B cell (primary cell): Measurements from ENCODE around the gene HIGD2A. TPM values are rescaled to one million over a fixed set of nuclear protein-coding genes. Genes with fewer than 3 reads are reported as not detected.

Experiments
- ATAC-seq: fragments of 200-7000 bp; cut with Tn5 transposase; one replicate; pipeline ENCODE4 v1.10.0; 2021; ENCODE audit warnings: low read depth, mild to moderate bottlenecking, moderate number of reproducible peaks, moderate library complexity
- CTCF ChIA-PET: fragments of 350-600 bp; sonication (Branson Sonifier 250); formaldehyde crosslinking; loops from one replicate; lab custom pipeline; 2021; ENCODE audit warnings: antibody characterized with exemption, inconsistent platforms; lab: Charles Lee
- POLR2A ChIA-PET: fragments of 350-600 bp; sonication (Branson Sonifier 250); formaldehyde crosslinking; loops from one replicate; lab custom pipeline; 2021; ENCODE audit warnings: antibody characterized with exemption; lab: Charles Lee
- DNase-seq: peaks from one replicate; pipeline ENCODE4 v3.0.0; 2013
- H2AFZ ChIP-seq: 2 replicates; pipeline ENCODE4 v1.6.1; 2012; ENCODE audit warnings: mild to moderate bottlenecking, low read depth, low read length; ENCODE audit not compliant: insufficient read depth, poor library complexity, severe bottlenecking
- H3K27ac ChIP-seq, 2 donors: 1 replicate in 1 of 2; 2 replicates in 1 of 2; pipeline ENCODE4 v1.5.1; 2012 to 2013; ENCODE audit warnings: low read length in 2 of 2, mild to moderate bottlenecking in 2 of 2, moderate library complexity in 1 of 2
- H3K27me3 ChIP-seq, 4 experiments: fragments of 200-600 bp in 1 of 4; sonication (generic) in 1 of 4; replicated peaks in 1 of 4; 1 replicate in 2 of 4; 2 replicates in 2 of 4; pipeline versions ENCODE4 v1.6.1 to v1.7.0; 2013 to 2016; ENCODE audit warnings: low read length in 3 of 4, mild to moderate bottlenecking in 2 of 4, mixed read lengths in 1 of 4, moderate library complexity in 1 of 4; ENCODE audit not compliant: insufficient read depth in 4 of 4, control insufficient read depth in 3 of 4; ENCODE audit errors: control extremely low read depth in 1 of 4
- H3K36me3 ChIP-seq, 2 experiments: replicated peaks in 1 of 2; 1 replicate in 1 of 2; 2 replicates in 1 of 2; pipeline versions ENCODE4 v1.6.1 to v1.7.1; 2013; ENCODE audit warnings: low read length in 1 of 2; ENCODE audit not compliant: insufficient read depth in 2 of 2, control insufficient read depth in 1 of 2; ENCODE audit errors: control extremely low read depth in 1 of 2, extremely low read depth in 1 of 2
- H3K4me1 ChIP-seq, 2 donors: fragments of 200-600 bp in 1 of 2; sonication (generic) in 1 of 2; 1 replicate in 1 of 2; 2 replicates in 1 of 2; pipeline versions ENCODE4 v1.5.1 to v1.6.1; 2013 to 2017; ENCODE audit warnings: low read length in 2 of 2; ENCODE audit not compliant: control insufficient read depth in 2 of 2, insufficient read depth in 2 of 2
- H3K4me2 ChIP-seq: replicated peaks from 2 replicates; pipeline ENCODE3; 2012; ENCODE audit warnings: mild to moderate bottlenecking, low read depth, low read length; ENCODE audit not compliant: poor library complexity, severe bottlenecking
- H3K4me3 ChIP-seq, 5 experiments: fragments of 200-600 bp in 1 of 5; sonication (generic) in 1 of 5; 1 replicate in 3 of 5; 2 replicates in 2 of 5; pipeline versions ENCODE4 v1.5.1 to v1.7.0; 2011 to 2016; ENCODE audit warnings: low read length in 4 of 5, mild to moderate bottlenecking in 4 of 5, low read depth in 2 of 5, control low read depth in 1 of 5, moderate library complexity in 1 of 5; ENCODE audit not compliant: insufficient read depth in 1 of 5; ENCODE audit errors: control extremely low read depth in 1 of 5, extremely low read depth in 1 of 5
- H3K79me2 ChIP-seq: fragments of 200-600 bp; sonication (generic); one replicate; pipeline ENCODE4 v1.6.0; 2016; ENCODE audit warnings: low read length; ENCODE audit not compliant: control insufficient read depth, insufficient read depth
- H3K9ac ChIP-seq: fragments of 200-600 bp; sonication (generic); 2 replicates; pipeline ENCODE4 v1.6.1; 2017; ENCODE audit warnings: mild to moderate bottlenecking, low read length, moderate library complexity
- H3K9me3 ChIP-seq, 3 donors: one replicate each; pipeline versions ENCODE4 v1.6.1 to v1.7.1; 2013; ENCODE audit warnings: low read length in 2 of 3; ENCODE audit not compliant: control insufficient read depth in 2 of 3, insufficient read depth in 1 of 3; ENCODE audit errors: control extremely low read depth in 1 of 3
- H4K20me1 ChIP-seq: 2 replicates; pipeline ENCODE4 v1.6.0; 2012; ENCODE audit warnings: mild to moderate bottlenecking, low read length; ENCODE audit not compliant: insufficient read depth, control insufficient read depth, poor library complexity, severe bottlenecking
- H3K27ac Mint-ChIP-seq: one replicate; pipeline ENCODE4 v1.8.0; 2021; ENCODE audit warnings: mixed read lengths
- H3K27me3 Mint-ChIP-seq: one replicate; pipeline ENCODE4 v1.8.0; 2021; ENCODE audit warnings: mixed read lengths
- H3K4me1 Mint-ChIP-seq: one replicate; pipeline ENCODE4 v1.8.0; 2021; ENCODE audit warnings: mixed read lengths
- H3K4me3 Mint-ChIP-seq: one replicate; pipeline ENCODE4 v1.8.0; 2021; ENCODE audit warnings: mixed read lengths
- H3K9me3 Mint-ChIP-seq: one replicate; pipeline ENCODE4 v1.8.0; 2022; ENCODE audit warnings: mixed read lengths; ENCODE audit not compliant: insufficient read depth
- CTCF ChIP-seq: fragments of 200-600 bp; IDR thresholded peaks from one replicate; pipeline ENCODE4 v1.8.0; 2022; ENCODE audit warnings: antibody characterized with exemption, mild to moderate bottlenecking
- EZH2 ChIP-seq: IDR thresholded peaks from 2 replicates; pipeline ENCODE4 v1.6.1; 2012; ENCODE audit warnings: borderline replicate concordance, low read depth, mild to moderate bottlenecking, moderate library complexity, low read length; ENCODE audit not compliant: insufficient read depth, poor library complexity, severe bottlenecking
- WGBS: methylation state at CpG from one replicate; pipeline ENCODE4 v1.1.5; 2013; ENCODE audit warnings: missing lambda C conversion rate; ENCODE audit not compliant: insufficient coverage; 5-methylcytosine and 5-hydroxymethylcytosine counted together
- intact Hi-C: fragments of 100-400 bp; cut with micrococcal nuclease; formaldehyde crosslinking; loops from one replicate; pipeline ENCODE4 v1.10.0; 2022
- polyA plus RNA-seq: library from polyadenylated mRNA; depleted of rRNA; stranded (reverse); fragments of >200 nt; gene quantifications from 2 replicates; pipeline ENCODE4 v1.2.3, GENCODE V29; 2012
- total RNA-seq, 2 donors: library from RNA; stranded (reverse); fragments of 120-200 nt in 1 of 2; gene quantifications; 1 replicate in 1 of 2; 2 replicates in 1 of 2; pipeline versions ENCODE4 v1.2.3 to v1.2.4, GENCODE V29; 2013 to 2022

The HIGD2A gene
- total and polyA plus RNA-seq, 2 donors (not counting 1 experiment from before 2014, with no cell fraction given): 80.1 to 212 TPM

GRCh38 chr5:176359658-176360057 is 28.9 kb upstream of the HIGD2A start:
- intact Hi-C loops: loop anchor here (5.0 kb wide), 2 partner anchors 58 to 122 kb away; partner anchors contain the start of genes CLTB and SIMC1
- ATAC-seq: no peak
- 88% methylated on average over 1 of the region's 4 CpGs for WGBS
- no peaks in the 10 kb centered on the region for H3K27me3 ChIP-seq
- H4K20me1 ChIP-seq: peaks cover 38% of the 10 kb centered on the region
- H3K9me3 ChIP-seq: no peaks in the 10 kb centered on the region
- Mint-ChIP-seq H3K4me1 (peaks cover 35% of the 10 kb centered on the region), H3K27ac (peak overlapping the region; percentile 32), H3K4me3 (peak overlapping the region; percentile 74), H3K9me3 (no peaks in the 10 kb centered on the region), H3K27me3 (no peaks in the 10 kb centered on the region)
- peaks cover 14 to 28% of the 10 kb centered on the region in 2 donors for H3K4me1 ChIP-seq
- H3K4me3 ChIP-seq: no peak overlapping the region
- no peak overlapping the region for H3K9ac ChIP-seq
- no peak overlapping the region for H2AFZ ChIP-seq
- peak overlapping the region; percentile 30 for H3K4me2 ChIP-seq
- CTCF ChIA-PET: interaction anchor here (0.7 to 3.4 kb wide), 3 partner anchors 57 to 301 kb away, joined by 3 to 15 read pairs (median 4); partner anchors contain the start of gene CLTB
- POLR2A ChIA-PET: interaction anchor here (1.5 kb wide), 1 partner anchor 30 kb away, joined by 4 read pairs; no protein-coding TSS in a partner anchor
- H3K36me3 ChIP-seq: peaks cover 0 to 30% of the 10 kb centered on the region in 2 experiments
- TF ChIP-seq EZH2 (no peak), CTCF (no peak)
- H3K79me2 ChIP-seq: peaks cover 65% of the 10 kb centered on the region
- no peak for DNase-seq
- no peak overlapping the region for H3K27ac ChIP-seq

- TF ChIP-seq EZH2 (no peak), CTCF (no peak)
- no peak for ATAC-seq
- Histone ChIP-seq H3K79me2 (peaks cover 52% of the 10 kb centered on the region), H3K9me3 (no peaks in the 10 kb centered on the region), H4K20me1 (peaks cover 25% of the 10 kb centered on the region), H3K27ac (peak overlapping the region; percentile 77 to 92), H3K36me3 (peaks cover 0 to 18% of the 10 kb centered on the region in 2 experiments), H3K4me3 (peak overlapping the region; percentile 42 to 94 (median 82)), H3K27me3 (no peaks in the 10 kb centered on the region), H3K9ac (peak overlapping the region; percentile 96), H3K4me1 (peaks cover 19 to 32% of the 10 kb centered on the region in 2 donors), H2AFZ (peak overlapping the region; percentile 88), H3K4me2 (peak overlapping the region; percentile 85)
- intact Hi-C loops: loop anchor here (1.0 to 5.0 kb wide), 5 partner anchors 28 to 176 kb away; partner anchors contain the start of genes CLTB, FAF2, RNF44 and SIMC1
- H3K9me3 Mint-ChIP-seq: no peaks in the 10 kb centered on the region
- no peak for DNase-seq
- peak overlapping the region; percentile 98 for H3K4me3 Mint-ChIP-seq
- H3K4me1 Mint-ChIP-seq: peaks cover 40% of the 10 kb centered on the region
- ChIA-PET CTCF (interaction anchor here (1.5 to 3.4 kb wide), 4 partner anchors 56 to 212 kb away, joined by 3 to 15 read pairs (median 5); partner anchors contain the start of genes CLTB and FAF2), POLR2A (interaction anchor here (0.8 to 1.4 kb wide), 4 partner anchors 9 to 176 kb away, joined by 3 to 7 read pairs (median 3); partner anchors contain the start of gene RNF44)
- 7% methylated on average over 19 of the region's 27 CpGs for WGBS
- H3K27me3 Mint-ChIP-seq: no peaks in the 10 kb centered on the region
- peak overlapping the region; percentile 98 for H3K27ac Mint-ChIP-seq
Measured at GRCh38 chr5:176360894-176361436, 27.6 kb upstream of the HIGD2A start.
